HCT116 (cell line): Measurements from ENCODE around the gene SPDYE1. TPM values are rescaled to one million over a fixed set of nuclear protein-coding genes. Genes with fewer than 3 reads are reported as not detected.

ENCODE experiments used
- ATAC-seq: fragments of 200-7000 bp; cut with Tn5 transposase; 2 replicates; pipeline ENCODE4 v1.9.1; 2020; ENCODE audit warnings: mild to moderate bottlenecking, moderate library complexity
- BruUV-seq: library from RNA; stranded (reverse); fragments of 400-500 nt; replicated peaks from 2 replicates; lab custom pipeline; 2021; lab: Mats Ljungman, UMichigan
- CTCF ChIA-PET: fragments of 300-600 bp; sonication (Branson Sonifier 250); formaldehyde crosslinking; loops from one replicate; lab custom pipeline; 2021; ENCODE audit warnings: antibody characterized with exemption; lab: Charles Lee
- POLR2A ChIA-PET: fragments of 300-600, 350-600 bp; sonication (Branson Sonifier 250); formaldehyde crosslinking; loops from one replicate; lab custom pipeline; 2021; ENCODE audit warnings: antibody characterized with exemption; lab: Charles Lee
- RAD21 ChIA-PET, 2 experiments: fragments of 300-600 bp; sonication (Branson Sonifier 250); formaldehyde crosslinking; loops; one replicate each; lab custom pipeline; 2023; ENCODE audit warnings: low total read pairs in 2 of 2; ENCODE audit not compliant: uncharacterized antibody in 2 of 2, unreplicated experiment in 2 of 2, low non-redundant PET in 1 of 2; lab: Charles Lee
- DNase-seq: peaks from one replicate; pipeline ENCODE4 v3.0.0-alpha.2; 2010; ENCODE audit warnings: low read depth, low spot score
- H2AFZ ChIP-seq: fragments of 200-600 bp; shearing (Covaris generic), sonication (generic); 2 replicates; pipeline ENCODE4 v1.6.1; 2017; ENCODE audit warnings: low read depth, mixed run types, mixed read lengths, antibody characterized with exemption, low read length; ENCODE audit not compliant: poor library complexity, severe bottlenecking
- H3K27ac ChIP-seq: 2 replicates; pipeline ENCODE4 v1.5.1; 2012; ENCODE audit warnings: low read depth, low read length
- H3K27me3 ChIP-seq: fragments of 200-600 bp; sonication (generic); 2 replicates; pipeline ENCODE4 v1.6.1; 2016; ENCODE audit warnings: mixed run types, low read length, mixed read lengths; ENCODE audit not compliant: insufficient read depth
- H3K36me3 ChIP-seq, 2 experiments: fragments of 200-500 bp in 1 of 2; fragments of 200-600 bp in 1 of 2; sonication (Bioruptor generic) in 1 of 2; sonication (generic) in 1 of 2; 2 replicates each; pipeline versions ENCODE4 v1.5.1 to v1.6.1; 2014 to 2016; ENCODE audit warnings: low read length in 2 of 2, inconsistent platforms in 1 of 2, mixed read lengths in 1 of 2, mixed run types in 1 of 2; ENCODE audit not compliant: insufficient read depth in 2 of 2, control insufficient read depth in 1 of 2
- H3K4me1 ChIP-seq, 2 experiments: fragments of 200-600 bp in 1 of 2; sonication (generic) in 1 of 2; 2 replicates each; pipeline versions ENCODE4 v1.5.1 to v1.6.1; 2012 to 2017; ENCODE audit warnings: low read length in 2 of 2, inconsistent platforms in 1 of 2, mild to moderate bottlenecking in 1 of 2, mixed read lengths in 1 of 2, mixed run types in 1 of 2, moderate library complexity in 1 of 2; ENCODE audit not compliant: insufficient read depth in 2 of 2, control insufficient read depth in 1 of 2
- H3K4me2 ChIP-seq: fragments of 200-600 bp; sonication (generic); 2 replicates; pipeline ENCODE4 v1.6.1; 2017; ENCODE audit warnings: mixed run types, low read length, mixed read lengths
- H3K4me3 ChIP-seq, 2 experiments: fragments of 200-600 bp in 1 of 2; sonication (generic) in 1 of 2; replicated peaks in 1 of 2; 2 replicates each; pipeline ENCODE4 v1.5.1; 2011 to 2016; ENCODE audit warnings: low read length in 2 of 2, control low read depth in 1 of 2, low read depth in 1 of 2, mild to moderate bottlenecking in 1 of 2, mixed read lengths in 1 of 2, mixed run types in 1 of 2
- H3K79me2 ChIP-seq: fragments of 200-600 bp; sonication (generic); 2 replicates; pipeline ENCODE4 v1.6.1; 2017; ENCODE audit warnings: mild to moderate bottlenecking, mixed run types, low read length, moderate library complexity, mixed read lengths; ENCODE audit not compliant: insufficient read depth
- H3K9ac ChIP-seq: fragments of 200-600 bp; sonication (generic); 2 replicates; pipeline ENCODE4 v1.6.1; 2016; ENCODE audit warnings: low read length, mixed read lengths
- H3K9me2 ChIP-seq: fragments of 200-600 bp; sonication (generic), shearing (Covaris generic); 2 replicates; pipeline ENCODE4 v1.6.1; 2017; ENCODE audit warnings: mixed run types, mild to moderate bottlenecking, moderate library complexity; ENCODE audit not compliant: insufficient read depth
- H3K9me3 ChIP-seq, 2 experiments: fragments of 200-500 bp in 1 of 2; fragments of 200-600 bp in 1 of 2; sonication (Bioruptor generic) in 1 of 2; sonication (generic) in 1 of 2; 2 replicates each; pipeline ENCODE4 v1.6.1; 2014 to 2017; ENCODE audit warnings: low read length in 2 of 2, mixed read lengths in 2 of 2, inconsistent platforms in 1 of 2, low read depth in 1 of 2, mild to moderate bottlenecking in 1 of 2, mixed run types in 1 of 2, moderate library complexity in 1 of 2; ENCODE audit not compliant: control insufficient read depth in 1 of 2, insufficient read depth in 1 of 2
- H4K20me1 ChIP-seq: fragments of 200-600 bp; sonication (generic), shearing (Covaris generic); 2 replicates; pipeline ENCODE4 v1.6.1; 2017; ENCODE audit warnings: mixed run types, mild to moderate bottlenecking, moderate library complexity; ENCODE audit not compliant: insufficient read depth
- ATF3 ChIP-seq: IDR thresholded peaks from 2 replicates; pipeline ENCODE4 v1.6.1; 2012
- CTCF ChIP-seq, 3 experiments: fragments of 200-600 bp in 1 of 3; sonication (generic) in 1 of 3; IDR thresholded peaks in 2 of 3; conservative IDR thresholded peaks in 1 of 3; 2 replicates each; pipeline ENCODE4 v1.5.1; 2012 to 2017; ENCODE audit warnings: low read depth in 2 of 3, low read length in 2 of 3, antibody characterized with exemption in 1 of 3, borderline replicate concordance in 1 of 3, control low read depth in 1 of 3, mild to moderate bottlenecking in 1 of 3, mixed read lengths in 1 of 3, mixed run types in 1 of 3, moderate library complexity in 1 of 3; ENCODE audit not compliant: insufficient read depth in 1 of 3
- FOSL1 ChIP-seq: IDR thresholded peaks from 2 replicates; pipeline ENCODE4 v1.6.1; 2012; ENCODE audit warnings: low read depth
- MAX ChIP-seq: IDR thresholded peaks from 2 replicates; pipeline ENCODE4 v1.6.1; 2012
- POLR2AphosphoS5 ChIP-seq: IDR thresholded peaks from 2 replicates; pipeline ENCODE4 v1.6.1; 2011; ENCODE audit warnings: mild to moderate bottlenecking, low read depth, low read length, moderate library complexity
- ZBTB33 ChIP-seq: IDR thresholded peaks from 2 replicates; pipeline ENCODE4 v1.6.1; 2011; ENCODE audit warnings: mild to moderate bottlenecking, low read length, moderate library complexity; ENCODE audit not compliant: insufficient replicate concordance; ENCODE audit errors: extremely low read depth
- intact Hi-C: fragments of 100-400 bp; cut with micrococcal nuclease; formaldehyde crosslinking; loops from 2 replicates; pipeline ENCODE4 v1.10.0; 2022
- total RNA-seq: library from RNA; stranded (reverse); gene quantifications from one replicate; pipeline ENCODE4 v1.2.1, GENCODE V29; 2021; ENCODE audit not compliant: unreplicated experiment

The SPDYE1 gene
- total RNA-seq, 1 experiment from 2014 or later = not detected

GRCh38 chr7:44057849-44058758 is 60.4 kb downstream of the SPDYE1 start:
- ATAC-seq (no peak), DNase-seq (no peak)

More at GRCh38 chr7:44057849-44058758, 60.4 kb downstream of the SPDYE1 start:
- Histone ChIP-seq H3K4me3 (no peak overlapping the region), H4K20me1 (no peaks in the 10 kb centered on the region), H3K36me3 (peaks cover 28 to 45% of the 10 kb centered on the region in 2 experiments), H3K9me2 (no peaks in the 10 kb centered on the region), H3K27me3 (no peaks in the 10 kb centered on the region), H3K27ac (no peak overlapping the region), H3K9ac (no peak overlapping the region), H3K9me3 (no peaks in the 10 kb centered on the region), H2AFZ (no peak overlapping the region), H3K4me1 (no peaks in the 10 kb centered on the region), H3K79me2 (no peaks in the 10 kb centered on the region), H3K4me2 (no peak overlapping the region)
- ChIA-PET POLR2A (no interaction called here), CTCF (no interaction called here), RAD21 (no interaction called here)
- BruUV-seq = no TSS peak
- TF ChIP-seq FOSL1 = no peak
- no peak for TF ChIP-seq ZBTB33
- TF ChIP-seq CTCF (IDR thresholded peaks at IDR 0.05 in 2 of 3, conservative IDR thresholded peaks at IDR 0.05 in 1 of 3; ENCODE audit: borderline replicate concordance in 1 of 3, insufficient read depth in 1 of 3, low read depth in 2 of 3, low read length in 2 of 3) = no peak
- no peak for TF ChIP-seq ATF3
- TF ChIP-seq MAX = no peak
- no peak for TF ChIP-seq POLR2AphosphoS5
- intact Hi-C loops = no loop called here
